Measurements from ENCODE around the gene CMC2.

The CMC2 gene

DNA sequence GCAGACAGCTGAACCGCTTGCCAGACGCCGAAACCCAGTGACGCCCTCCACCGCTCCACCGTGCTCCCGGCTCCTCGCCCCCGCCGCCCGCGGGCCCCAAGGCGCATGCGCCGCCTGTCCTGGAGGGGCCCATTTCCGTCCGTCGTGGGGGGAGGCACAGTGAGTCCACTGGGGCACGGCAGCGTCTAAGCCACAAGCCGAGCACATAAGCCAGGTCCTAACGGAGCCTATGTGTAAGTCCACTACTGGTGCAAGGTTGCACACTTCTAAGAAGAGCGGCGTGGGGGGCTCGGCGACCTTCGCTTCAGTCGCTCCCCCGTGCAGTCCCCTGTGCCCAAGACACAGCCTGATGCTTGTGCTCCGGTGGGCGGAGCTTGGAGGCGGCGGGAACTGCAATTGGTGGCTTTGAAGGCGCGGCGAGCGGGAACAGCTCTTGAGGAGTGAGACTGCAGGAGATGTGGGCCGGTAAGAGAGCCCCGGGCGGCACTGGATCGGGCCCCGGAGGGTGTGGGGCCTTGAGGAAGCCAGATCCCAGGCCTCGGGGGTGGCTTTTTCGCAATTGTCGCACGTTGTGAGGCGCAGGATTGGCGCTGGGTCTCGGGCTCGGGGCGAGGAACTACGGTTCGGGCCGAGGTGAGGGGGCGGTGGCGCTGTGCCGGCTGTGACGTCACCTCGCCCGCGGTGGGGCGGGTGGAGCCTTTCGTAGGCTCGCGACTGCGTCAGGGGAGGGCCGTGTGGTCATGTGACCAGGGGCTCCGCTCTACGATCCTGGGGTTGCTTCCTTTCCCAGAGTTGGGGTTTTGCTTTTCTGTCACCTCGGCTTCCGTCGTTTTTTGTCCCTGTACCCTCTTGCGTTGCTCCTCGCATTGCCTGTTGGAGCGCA is at the start of gene CMC2, which contains the start of gene CENPN:
TSS of gene CMC2 (minus strand) at position 73 of the 883 bp plus-strand sequence. CDS start 9,491 bp downstream, outside the sequence.
TSS of gene CENPN (plus strand) at position 402 of the 883 bp plus-strand sequence. CDS start 4,726 bp downstream, outside the sequence.
- Histone ChIP-seq H3K27ac (peak within 1 kb of the TSS; percentile 93), H3K36me3 (ENCODE audit: insufficient read depth, low read length) (no peaks in the 10 kb centered on the region; the same call in 1 of the 2 replicates), H3K9me3 (ENCODE audit: low read depth, low read length) (no peaks in the 10 kb centered on the region), H3K9ac (ENCODE audit: insufficient read length) (peak within 1 kb of the TSS; percentile 91), H3K4me3 (peak within 1 kb of the TSS; percentile 89)
- peak; percentile 11 for TF ChIP-seq FOXP2 (optimal IDR thresholded peaks at IDR 0.05; ENCODE audit: control extremely low read depth, extremely low read length, insufficient read depth)
- peak; percentile 63 for TF ChIP-seq POLR2AphosphoS5 (IDR thresholded peaks at IDR 0.05; ENCODE audit: borderline replicate concordance, low read depth, low read length)
- TF ChIP-seq EZH2 (IDR thresholded peaks at IDR 0.05) = no peak
- DNase-seq (ENCODE audit: low read depth, low spot score) = peak; percentile 68

DNA sequence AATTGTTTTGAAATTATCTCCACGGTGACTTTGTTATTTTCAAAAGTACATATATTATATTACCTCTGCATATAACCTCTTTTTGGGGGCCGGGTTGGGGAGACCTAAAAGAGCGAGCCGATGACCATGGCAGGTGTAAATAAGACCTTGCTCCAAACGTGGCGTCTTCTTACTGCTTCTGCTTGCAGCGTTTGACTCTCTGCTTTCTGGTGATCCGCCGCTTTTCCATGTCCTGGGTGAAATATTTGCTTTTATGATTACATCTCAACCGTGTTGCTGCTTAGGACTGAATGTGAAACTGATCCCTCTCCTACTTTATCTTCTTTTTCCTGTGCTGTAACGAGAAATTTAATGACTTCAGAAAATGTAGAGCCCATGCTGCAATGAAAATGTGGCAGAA is 47.1 kb upstream of the CMC2 start:
- TF ChIP-seq FOXP2 (optimal IDR thresholded peaks at IDR 0.05; ENCODE audit: control extremely low read depth, extremely low read length, insufficient read depth) (no peak), EZH2 (IDR thresholded peaks at IDR 0.05) (no peak), POLR2AphosphoS5 (IDR thresholded peaks at IDR 0.05; ENCODE audit: borderline replicate concordance, low read depth, low read length) (no peak)
- Histone ChIP-seq H3K9ac (ENCODE audit: insufficient read length) (no peak overlapping the region), H3K36me3 (ENCODE audit: insufficient read depth, low read length) (no peaks in the 10 kb centered on the region), H3K9me3 (ENCODE audit: low read depth, low read length) (no peaks in the 10 kb centered on the region; the same call in 1 of the 2 replicates), H3K27ac (no peak overlapping the region), H3K4me3 (no peak overlapping the region)
- no peak for DNase-seq (ENCODE audit: low read depth, low spot score)

DNA sequence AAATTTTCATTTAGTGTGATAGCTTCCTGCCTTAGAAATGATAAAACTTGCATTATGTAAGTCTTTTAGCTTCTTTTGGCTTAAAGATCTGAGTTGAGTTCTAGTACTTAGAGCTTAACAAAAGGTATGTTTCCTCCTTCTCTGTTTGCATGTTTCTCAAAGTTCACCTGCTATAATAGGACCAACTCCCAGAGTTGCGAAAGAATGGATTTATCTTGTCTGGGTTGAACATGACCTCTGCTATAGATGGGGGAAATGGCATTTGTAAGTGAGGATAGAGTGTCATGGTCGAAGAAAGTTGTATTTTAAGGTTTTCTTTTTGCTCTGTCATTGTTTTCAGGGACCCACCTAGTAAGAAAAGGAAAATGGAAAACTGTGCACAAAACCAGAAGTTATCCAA is 36.1 kb upstream of the CMC2 start:
- Histone ChIP-seq H3K9me3 (ENCODE audit: low read depth, low read length) (no peaks in the 10 kb centered on the region), H3K36me3 (ENCODE audit: insufficient read depth, low read length) (peaks cover 22% of the 10 kb centered on the region; the same call in 1 of the 2 replicates), H3K4me3 (no peak overlapping the region), H3K9ac (ENCODE audit: insufficient read length) (no peak overlapping the region), H3K27ac (no peak overlapping the region)
- DNase-seq (ENCODE audit: low read depth, low spot score) = no peak
- TF ChIP-seq EZH2 (IDR thresholded peaks at IDR 0.05) = no peak
- TF ChIP-seq POLR2AphosphoS5 (IDR thresholded peaks at IDR 0.05; ENCODE audit: borderline replicate concordance, low read depth, low read length) = no peak
- no peak for TF ChIP-seq FOXP2 (optimal IDR thresholded peaks at IDR 0.05; ENCODE audit: control extremely low read depth, extremely low read length, insufficient read depth)

DNA sequence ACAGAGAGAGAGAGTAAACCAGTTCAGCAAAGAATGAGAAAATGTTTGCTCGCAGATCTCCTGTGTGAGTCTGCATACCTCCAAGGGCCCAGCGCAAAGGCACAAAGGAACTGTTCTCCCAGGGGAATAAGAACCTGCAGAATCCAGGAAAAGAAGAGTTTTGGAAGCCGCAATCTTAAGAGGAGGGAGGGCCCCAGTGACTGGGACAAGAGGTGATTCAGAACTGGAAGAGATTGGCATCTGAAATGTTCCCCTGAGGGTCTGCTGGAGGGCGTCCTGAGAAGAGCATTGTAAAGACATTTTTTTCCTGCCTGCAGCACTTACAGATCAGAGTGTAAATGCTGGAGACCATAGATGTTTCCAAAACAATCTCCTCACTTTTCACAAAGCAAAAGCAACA is 35.0 kb upstream of the CMC2 start:
- H3K9ac ChIP-seq (ENCODE audit: insufficient read length) = no peak overlapping the region
- no peaks in the 10 kb centered on the region for H3K9me3 ChIP-seq (ENCODE audit: low read depth, low read length)
- H3K27ac ChIP-seq = no peak overlapping the region
- TF ChIP-seq EZH2 (IDR thresholded peaks at IDR 0.05) (no peak), POLR2AphosphoS5 (IDR thresholded peaks at IDR 0.05; ENCODE audit: borderline replicate concordance, low read depth, low read length) (no peak), FOXP2 (optimal IDR thresholded peaks at IDR 0.05; ENCODE audit: control extremely low read depth, extremely low read length, insufficient read depth) (no peak)
- no peak overlapping the region for H3K4me3 ChIP-seq
- peaks cover 22% of the 10 kb centered on the region; the same call in 1 of the 2 replicates for H3K36me3 ChIP-seq (ENCODE audit: insufficient read depth, low read length)
- no peak for DNase-seq (ENCODE audit: low read depth, low spot score)

DNA sequence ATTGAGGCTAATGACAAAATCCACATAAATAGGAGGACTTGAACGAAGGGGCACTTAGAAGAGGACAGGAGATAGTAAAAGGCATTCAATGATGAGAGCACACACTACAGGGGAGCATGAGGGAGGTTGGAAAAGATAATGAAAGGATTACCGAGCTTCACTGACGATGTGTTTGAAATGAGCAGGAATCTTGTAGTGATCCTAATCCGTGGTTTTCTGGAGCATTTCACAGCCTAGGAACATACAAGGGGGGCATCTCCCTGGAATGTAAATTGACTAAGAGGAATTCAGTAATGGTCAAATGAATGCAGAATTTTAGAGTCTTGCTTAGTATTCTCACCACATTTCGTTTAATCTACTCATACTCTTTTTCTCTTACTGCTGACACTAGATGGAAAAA is 34.2 kb upstream of the CMC2 start:
- no peaks in the 10 kb centered on the region for H3K9me3 ChIP-seq (ENCODE audit: low read depth, low read length)
- no peak for DNase-seq (ENCODE audit: low read depth, low spot score)
- peaks cover 22% of the 10 kb centered on the region; the same call in 1 of the 2 replicates for H3K36me3 ChIP-seq (ENCODE audit: insufficient read depth, low read length)
- no peak overlapping the region for H3K9ac ChIP-seq (ENCODE audit: insufficient read length)
- no peak overlapping the region for H3K27ac ChIP-seq
- TF ChIP-seq POLR2AphosphoS5 (IDR thresholded peaks at IDR 0.05; ENCODE audit: borderline replicate concordance, low read depth, low read length) = no peak
- no peak for TF ChIP-seq EZH2 (IDR thresholded peaks at IDR 0.05)
- no peak for TF ChIP-seq FOXP2 (optimal IDR thresholded peaks at IDR 0.05; ENCODE audit: control extremely low read depth, extremely low read length, insufficient read depth)
- no peak overlapping the region for H3K4me3 ChIP-seq

DNA sequence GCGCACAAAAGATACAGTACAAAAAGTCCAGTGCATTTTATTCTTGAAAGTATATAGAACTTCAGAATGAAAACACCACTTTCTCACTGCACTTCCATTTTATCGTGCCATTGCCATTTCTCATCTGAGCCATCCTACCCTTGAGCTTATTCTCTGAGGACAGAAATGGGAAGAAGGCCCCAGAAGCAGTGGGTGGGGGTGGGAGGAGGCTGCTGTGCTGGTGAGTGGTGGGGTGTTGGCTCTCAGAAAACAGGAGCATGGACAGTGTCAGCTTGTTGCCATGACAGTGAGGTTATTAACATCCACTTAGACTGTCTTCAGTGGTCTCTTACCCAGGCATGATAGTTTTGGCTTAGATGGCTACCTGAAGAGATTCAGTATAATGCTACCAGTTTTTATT is 33.4 kb upstream of the CMC2 start:
- H3K27ac ChIP-seq = no peak overlapping the region
- H3K4me3 ChIP-seq = no peak overlapping the region
- TF ChIP-seq POLR2AphosphoS5 (IDR thresholded peaks at IDR 0.05; ENCODE audit: borderline replicate concordance, low read depth, low read length) = no peak
- no peak for TF ChIP-seq FOXP2 (optimal IDR thresholded peaks at IDR 0.05; ENCODE audit: control extremely low read depth, extremely low read length, insufficient read depth)
- no peak for TF ChIP-seq EZH2 (IDR thresholded peaks at IDR 0.05)
- H3K9me3 ChIP-seq (ENCODE audit: low read depth, low read length) = no peaks in the 10 kb centered on the region
- DNase-seq (ENCODE audit: low read depth, low spot score) = no peak
- peaks cover 22% of the 10 kb centered on the region; the same call in 1 of the 2 replicates for H3K36me3 ChIP-seq (ENCODE audit: insufficient read depth, low read length)
- no peak overlapping the region for H3K9ac ChIP-seq (ENCODE audit: insufficient read length)

DNA sequence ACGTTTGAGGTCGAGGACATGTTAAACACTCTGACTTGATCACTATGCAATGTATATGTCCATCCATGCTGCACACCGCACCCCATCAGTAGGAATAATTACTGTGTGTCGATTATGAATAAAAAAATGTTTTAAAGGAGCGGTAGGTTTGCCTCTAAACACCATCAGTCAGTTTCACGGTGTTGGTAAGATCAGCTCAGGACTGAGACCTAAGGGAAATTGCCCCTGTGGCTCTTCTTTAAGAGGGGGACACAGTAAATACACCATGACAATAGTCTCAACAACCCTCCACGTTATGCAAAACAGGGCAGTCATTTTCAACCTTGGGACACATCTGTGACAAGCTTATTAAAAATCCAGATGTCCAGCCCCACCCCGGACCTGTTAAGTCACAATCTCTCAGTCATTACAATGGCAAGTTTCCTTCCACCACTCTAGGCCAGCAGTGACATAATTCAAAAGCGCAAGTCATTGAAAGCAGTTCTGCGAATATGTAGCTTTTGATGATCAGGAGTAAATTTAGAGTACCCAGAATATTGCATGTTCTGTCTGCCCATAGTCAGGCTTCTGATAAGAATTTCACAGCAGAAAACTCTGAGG is 30.2 kb upstream of the CMC2 start:
- Histone ChIP-seq H3K36me3 (ENCODE audit: insufficient read depth, low read length) (no peaks in the 10 kb centered on the region), H3K4me3 (peak overlapping the region; percentile 76), H3K27ac (no peak overlapping the region), H3K9ac (ENCODE audit: insufficient read length) (peak overlapping the region; percentile 65), H3K9me3 (ENCODE audit: low read depth, low read length) (no peaks in the 10 kb centered on the region)
- DNase-seq (ENCODE audit: low read depth, low spot score) = no peak
- TF ChIP-seq POLR2AphosphoS5 (IDR thresholded peaks at IDR 0.05; ENCODE audit: borderline replicate concordance, low read depth, low read length) (no peak), FOXP2 (optimal IDR thresholded peaks at IDR 0.05; ENCODE audit: control extremely low read depth, extremely low read length, insufficient read depth) (no peak), EZH2 (IDR thresholded peaks at IDR 0.05) (no peak)
